Measurements from ENCODE around the gene EGFR. TPM values are rescaled to one million over a fixed set of nuclear protein-coding genes. Genes with fewer than 3 reads are reported as not detected.
A peak's percentile ranks its signal among the peaks of the same experiment; 100 is the strongest.

Gene EGFR
- total RNA-seq, 1 donor from 2014 or later, result 67.2 TPM

DNA sequence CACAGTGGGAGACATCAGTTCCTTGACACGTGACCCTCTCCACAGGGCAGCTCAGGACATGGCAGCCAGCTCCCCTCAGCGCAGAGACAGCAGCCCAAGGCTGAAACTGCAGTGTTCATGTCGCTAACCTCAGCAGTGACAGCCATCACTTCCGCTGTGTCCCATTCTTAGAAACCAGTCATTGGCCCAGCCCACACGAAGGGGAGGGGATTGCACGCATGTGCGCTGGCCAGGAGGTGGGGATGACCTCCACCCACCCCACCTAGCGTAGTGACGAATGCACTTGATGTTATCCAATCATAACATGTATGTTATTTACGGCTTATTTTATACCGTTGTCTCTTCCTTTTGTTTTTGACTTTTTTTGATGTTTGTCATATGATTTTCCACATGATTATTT, 36.9 kb upstream of the EGFR start:
- TF ChIP-seq, protein P1, sequence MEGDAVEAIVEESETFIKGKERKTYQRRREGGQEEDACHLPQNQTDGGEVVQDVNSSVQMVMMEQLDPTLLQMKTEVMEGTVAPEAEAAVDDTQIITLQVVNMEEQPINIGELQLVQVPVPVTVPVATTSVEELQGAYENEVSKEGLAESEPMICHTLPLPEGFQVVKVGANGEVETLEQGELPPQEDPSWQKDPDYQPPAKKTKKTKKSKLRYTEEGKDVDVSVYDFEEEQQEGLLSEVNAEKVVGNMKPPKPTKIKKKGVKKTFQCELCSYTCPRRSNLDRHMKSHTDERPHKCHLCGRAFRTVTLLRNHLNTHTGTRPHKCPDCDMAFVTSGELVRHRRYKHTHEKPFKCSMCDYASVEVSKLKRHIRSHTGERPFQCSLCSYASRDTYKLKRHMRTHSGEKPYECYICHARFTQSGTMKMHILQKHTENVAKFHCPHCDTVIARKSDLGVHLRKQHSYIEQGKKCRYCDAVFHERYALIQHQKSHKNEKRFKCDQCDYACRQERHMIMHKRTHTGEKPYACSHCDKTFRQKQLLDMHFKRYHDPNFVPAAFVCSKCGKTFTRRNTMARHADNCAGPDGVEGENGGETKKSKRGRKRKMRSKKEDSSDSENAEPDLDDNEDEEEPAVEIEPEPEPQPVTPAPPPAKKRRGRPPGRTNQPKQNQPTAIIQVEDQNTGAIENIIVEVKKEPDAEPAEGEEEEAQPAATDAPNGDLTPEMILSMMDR (IDR thresholded peaks at IDR 0.05; ENCODE audit: insufficient read depth, low read length, poor library complexity, severe bottlenecking), result no peak

DNA sequence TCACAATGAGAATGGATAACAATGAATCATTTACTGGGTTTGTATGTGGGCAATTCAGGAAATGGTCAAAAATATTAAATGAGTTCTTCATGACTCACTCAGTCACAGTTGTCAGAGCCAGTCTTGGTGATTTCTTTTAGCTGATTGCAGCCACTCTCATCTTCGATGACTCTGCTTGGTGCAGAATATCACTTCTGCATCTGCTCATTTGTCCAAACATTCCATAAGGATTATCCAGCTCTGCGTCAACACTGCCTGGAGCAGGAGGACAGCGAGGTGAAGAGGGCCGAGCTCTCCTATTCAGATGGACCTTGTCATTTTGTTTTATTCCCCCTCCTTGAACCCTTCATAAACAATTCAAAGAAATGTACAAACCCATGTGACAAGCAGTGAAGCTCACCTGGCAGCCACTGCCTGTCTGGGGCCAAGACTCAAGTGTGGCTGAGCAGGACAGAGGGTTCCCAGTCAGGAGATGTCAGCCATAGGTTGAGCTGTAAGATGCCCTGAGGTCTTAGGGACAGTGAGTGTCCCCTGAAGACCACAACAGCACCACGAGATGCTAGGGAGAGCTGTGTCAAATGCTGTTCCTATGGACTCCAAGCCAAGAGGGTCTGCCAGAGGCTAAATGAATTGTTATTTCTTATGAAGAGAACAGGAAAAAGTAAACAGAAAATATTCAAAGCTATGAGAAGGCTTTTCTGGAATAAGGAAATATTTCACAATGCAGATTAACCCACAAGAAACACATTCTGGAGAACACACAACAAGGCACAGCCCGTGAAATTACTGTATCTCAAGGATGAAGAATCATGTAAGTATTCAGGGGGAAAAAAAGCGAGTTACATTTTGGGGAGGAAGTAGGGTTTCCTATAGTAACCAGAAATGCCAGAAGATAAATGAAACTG, 33.1 kb upstream of the EGFR start:
- H3K27me3 ChIP-seq (ENCODE audit: control insufficient read depth, insufficient read depth, low read length), result no peaks in the 10 kb centered on the region
- peak; percentile 50 for DNase-seq (ENCODE audit: low read depth)
- no peak overlapping the region for H3K4me3 ChIP-seq (ENCODE audit: low read depth, low read length)
- TF ChIP-seq, protein P1 (IDR thresholded peaks at IDR 0.05; ENCODE audit: insufficient read depth, low read length, poor library complexity, severe bottlenecking), result no peak
- no peaks in the 10 kb centered on the region for H3K36me3 ChIP-seq (ENCODE audit: control insufficient read depth, insufficient read depth, low read length)

More for the DNA sequence above, 36.9 kb upstream of the EGFR start:
- no peak overlapping the region for H3K4me3 ChIP-seq (ENCODE audit: low read depth, low read length)
- DNase-seq (ENCODE audit: low read depth), result no peak
- H3K27me3 ChIP-seq (ENCODE audit: control insufficient read depth, insufficient read depth, low read length), result no peaks in the 10 kb centered on the region
- no peaks in the 10 kb centered on the region for H3K36me3 ChIP-seq (ENCODE audit: control insufficient read depth, insufficient read depth, low read length)

DNA sequence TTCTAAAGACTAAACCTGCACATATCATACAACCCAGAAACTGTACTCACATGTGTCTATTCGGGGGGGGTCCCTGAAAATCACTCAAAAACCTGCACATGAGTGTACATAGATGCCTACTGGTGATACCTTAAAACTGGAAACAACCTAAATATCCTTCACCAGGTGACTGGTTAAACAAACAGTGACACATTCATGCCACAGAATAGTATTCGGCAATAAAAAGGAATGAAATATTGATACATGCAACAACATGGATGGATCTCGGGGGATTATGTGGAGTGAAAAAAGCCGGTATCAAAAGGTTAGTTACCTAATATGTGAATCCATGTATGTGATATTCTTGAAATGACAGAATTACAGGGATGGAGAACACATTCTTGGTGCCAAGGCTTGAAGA, 32.1 kb upstream of the EGFR start:
- DNase-seq (ENCODE audit: low read depth), result no peak
- TF ChIP-seq, protein P1 (IDR thresholded peaks at IDR 0.05; ENCODE audit: insufficient read depth, low read length, poor library complexity, severe bottlenecking), result no peak
- H3K4me3 ChIP-seq (ENCODE audit: low read depth, low read length), result no peak overlapping the region

DNA sequence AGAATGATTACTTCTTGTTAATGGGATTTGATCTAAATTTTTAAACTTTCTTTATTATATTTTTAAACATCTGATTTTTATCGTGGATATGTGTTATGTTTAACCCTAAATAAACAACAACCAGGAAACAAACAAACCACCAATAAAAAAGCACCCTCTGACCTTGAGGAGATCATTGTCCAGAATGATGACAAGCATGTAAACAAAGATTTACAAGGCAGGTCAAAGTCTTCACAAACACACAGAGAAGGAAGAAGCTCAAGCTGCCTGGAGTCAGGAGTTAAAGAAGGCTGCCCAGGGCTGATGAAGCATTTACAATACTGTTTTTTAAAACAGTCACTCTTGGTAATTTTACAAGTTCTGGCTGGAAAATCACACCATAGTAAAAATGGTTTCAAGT, 31.0 kb upstream of the EGFR start:
- TF ChIP-seq, protein P1 (IDR thresholded peaks at IDR 0.05; ENCODE audit: insufficient read depth, low read length, poor library complexity, severe bottlenecking), result no peak
- DNase-seq (ENCODE audit: low read depth), result no peak
- Histone ChIP-seq H3K27me3 (ENCODE audit: control insufficient read depth, insufficient read depth, low read length) (no peaks in the 10 kb centered on the region), H3K36me3 (ENCODE audit: control insufficient read depth, insufficient read depth, low read length) (no peaks in the 10 kb centered on the region), H3K4me3 (ENCODE audit: low read depth, low read length) (no peak overlapping the region)

More for the DNA sequence above, 32.1 kb upstream of the EGFR start:
- Histone ChIP-seq H3K27me3 (ENCODE audit: control insufficient read depth, insufficient read depth, low read length) (no peaks in the 10 kb centered on the region), H3K36me3 (ENCODE audit: control insufficient read depth, insufficient read depth, low read length) (no peaks in the 10 kb centered on the region)

DNA sequence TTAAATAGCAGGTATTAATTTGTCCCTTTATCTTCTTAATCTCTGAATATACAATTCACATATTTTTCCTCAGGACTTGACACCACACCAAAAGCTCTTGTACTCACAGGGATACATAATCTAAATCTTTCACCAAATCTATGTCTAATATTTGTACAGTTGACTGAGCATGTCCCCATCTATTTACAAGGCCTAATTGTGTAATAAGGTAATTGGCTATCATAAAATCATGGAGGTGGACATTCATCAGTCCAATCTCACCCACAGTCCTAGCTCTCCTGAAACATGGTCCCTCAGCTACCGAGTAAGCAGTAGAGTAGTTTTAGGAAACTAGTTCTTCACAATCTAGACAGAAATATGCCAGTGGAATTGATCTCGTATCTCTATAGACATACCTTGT, 30.3 kb upstream of the EGFR start:
- no peaks in the 10 kb centered on the region for H3K36me3 ChIP-seq (ENCODE audit: control insufficient read depth, insufficient read depth, low read length)
- TF ChIP-seq, protein P1 (IDR thresholded peaks at IDR 0.05; ENCODE audit: insufficient read depth, low read length, poor library complexity, severe bottlenecking), result no peak
- no peak for DNase-seq (ENCODE audit: low read depth)
- H3K4me3 ChIP-seq (ENCODE audit: low read depth, low read length), result no peak overlapping the region
- no peaks in the 10 kb centered on the region for H3K27me3 ChIP-seq (ENCODE audit: control insufficient read depth, insufficient read depth, low read length)
